GM10847 (cell line): ENCODE results near the gene PRDM1.

Source experiments
- POLR2A ChIP-seq: IDR thresholded peaks from 2 replicates; pipeline ENCODE4 v1.6.1; 2011; ENCODE audit not compliant: insufficient read length; ENCODE audit errors: extremely low read depth

PRDM1 gene

DNA sequence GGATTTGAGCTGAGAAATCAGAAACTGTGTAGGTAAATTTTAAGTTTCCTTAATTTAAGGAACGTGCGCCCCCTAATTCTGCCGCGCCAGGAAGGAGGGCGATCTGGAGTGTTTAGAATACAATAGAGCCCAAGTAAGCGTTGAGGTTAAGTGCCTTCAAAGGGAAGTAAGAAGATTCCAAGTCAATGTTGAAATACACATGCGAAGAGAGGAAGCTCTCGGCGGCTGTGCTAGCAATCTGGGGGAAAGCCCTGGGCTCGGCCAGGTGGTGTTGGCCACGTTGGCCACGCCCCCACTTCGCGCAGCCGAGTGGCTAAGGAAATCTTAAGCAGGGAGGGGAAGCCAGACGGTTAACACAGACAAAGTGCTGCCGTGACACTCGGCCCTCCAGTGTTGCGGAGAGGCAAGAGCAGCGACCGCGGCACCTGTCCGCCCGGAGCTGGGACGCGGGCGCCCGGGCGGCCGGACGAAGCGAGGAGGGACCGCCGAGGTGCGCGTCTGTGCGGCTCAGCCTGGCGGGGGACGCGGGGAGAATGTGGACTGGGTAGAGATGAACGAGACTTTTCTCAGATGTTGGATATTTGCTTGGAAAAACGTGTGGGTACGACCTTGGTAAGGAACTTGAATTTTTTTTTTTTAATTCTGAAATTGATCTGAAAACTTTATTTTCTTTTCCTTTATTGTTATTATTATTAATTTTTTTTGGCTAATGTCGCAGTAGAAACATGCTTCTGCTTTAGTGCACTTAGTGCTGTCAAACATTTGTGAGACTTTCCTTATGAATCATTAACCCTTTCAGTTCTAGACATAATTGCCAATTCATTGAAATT is at the start of gene PRDM1:
PRDM1 (plus strand) TSS at position 353 of the 830 bp plus-strand sequence; CDS start at position 571, 218 bp downstream.
- TF ChIP-seq POLR2A, result peak; percentile 86

GRCh38 chr6:106037060-106037459 is 49.1 kb upstream of the PRDM1 start:
- TF ChIP-seq POLR2A, result no peak

GRCh38 chr6:106039897-106040592 is 46.1 kb upstream of the PRDM1 start:
- no peak for TF ChIP-seq POLR2A

DNA sequence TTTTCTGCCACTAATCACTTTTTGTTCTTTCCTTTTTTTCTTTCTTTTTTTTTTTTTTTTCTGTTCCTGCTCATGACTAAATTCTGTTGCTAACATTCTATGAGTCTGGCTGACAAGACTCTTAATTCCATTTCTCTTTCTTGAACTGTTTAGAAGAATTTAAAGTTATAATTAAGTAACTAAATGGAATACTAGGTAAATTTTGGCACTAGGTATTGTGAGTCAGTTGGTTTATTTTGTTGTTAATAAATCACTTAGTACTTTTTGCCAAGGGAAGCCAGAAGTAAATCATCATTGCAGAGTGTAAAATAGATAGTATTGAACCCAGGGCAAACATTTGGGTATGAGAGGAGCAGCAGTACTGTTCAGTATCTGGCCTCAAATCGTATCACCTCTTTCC is 42.0 kb upstream of the PRDM1 start:
- TF ChIP-seq POLR2A, result no peak

- no peak for TF ChIP-seq POLR2A
Measured at GRCh38 chr6:106045077-106045476, 41.1 kb upstream of the PRDM1 start.

DNA sequence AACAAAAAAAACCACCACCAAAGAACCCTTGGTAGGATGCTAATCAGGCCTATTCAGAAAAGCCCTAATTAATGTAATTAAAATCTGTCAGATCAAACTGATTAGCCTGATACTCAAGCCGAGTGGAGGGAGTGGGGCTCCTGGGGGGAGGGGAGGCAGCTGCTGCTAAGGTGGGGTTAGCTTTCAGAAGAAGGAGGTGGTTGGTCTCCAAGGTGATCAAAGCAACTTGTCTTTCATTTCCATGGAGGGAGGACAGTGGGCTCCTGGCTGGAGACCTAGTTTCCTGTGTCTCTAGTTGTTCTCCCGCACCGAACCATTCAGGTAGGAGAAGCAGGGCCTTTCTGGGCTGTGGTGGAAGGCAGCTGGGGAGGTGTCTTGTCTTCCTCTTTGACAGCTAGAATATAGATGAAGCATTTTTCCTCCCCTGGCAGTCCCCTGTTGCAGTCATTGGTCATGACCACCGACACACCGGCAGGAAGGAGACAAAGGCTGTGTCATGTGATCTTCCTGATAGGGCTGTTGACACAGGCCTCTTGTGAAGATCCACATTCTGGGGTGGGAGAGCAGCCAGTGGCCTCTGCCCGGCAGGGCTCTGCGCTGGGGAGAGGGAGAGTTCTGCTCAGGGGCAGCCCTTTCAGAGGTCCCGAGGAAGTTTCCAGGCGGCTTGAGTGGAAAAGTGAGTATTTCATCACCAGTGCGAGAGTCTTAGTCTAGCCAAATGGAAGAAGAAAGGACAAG is 39.9 kb upstream of the PRDM1 start:
- no peak for TF ChIP-seq POLR2A

- TF ChIP-seq POLR2A, result no peak
Measured at GRCh38 chr6:106046854-106047200, 39.3 kb upstream of the PRDM1 start.

DNA sequence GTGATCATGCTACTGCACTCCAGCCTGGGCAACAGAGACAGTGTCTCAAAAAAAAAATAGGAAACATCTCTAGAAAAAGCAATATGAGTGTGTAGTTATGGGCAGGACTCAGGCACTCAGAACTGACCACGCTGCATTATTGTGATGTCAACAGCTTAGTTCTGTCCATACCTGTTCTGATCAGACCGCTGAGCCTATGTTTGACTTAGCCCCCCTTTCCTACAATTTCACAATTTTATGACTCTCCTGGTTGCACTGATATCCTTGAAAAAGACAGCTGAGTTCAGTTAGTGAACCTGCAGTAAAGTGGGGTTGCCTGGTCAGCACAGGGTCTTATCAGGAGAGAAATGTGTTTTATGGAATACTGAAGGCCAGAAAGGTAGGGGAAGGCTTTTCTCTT is 37.8 kb upstream of the PRDM1 start:
- no peak for TF ChIP-seq POLR2A

DNA sequence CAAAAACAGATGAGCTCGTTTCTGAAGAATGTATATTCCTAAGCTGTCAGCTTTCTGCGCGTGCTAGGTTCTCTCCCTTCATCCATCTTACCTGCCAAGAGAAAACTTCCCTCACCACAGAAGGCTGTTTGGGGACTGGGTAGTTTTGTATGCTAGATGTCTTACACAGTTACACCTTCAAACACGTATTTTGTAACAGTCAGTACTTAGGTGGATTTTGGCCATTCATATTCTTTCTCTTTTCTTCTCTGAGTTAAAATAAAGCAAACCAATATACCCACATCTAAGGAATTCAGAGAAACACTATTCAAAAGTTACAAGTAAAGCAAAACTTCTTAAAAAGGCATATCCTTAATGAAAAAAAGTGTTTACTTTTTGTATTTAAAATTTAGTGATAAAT is 35.6 kb upstream of the PRDM1 start:
- no peak for TF ChIP-seq POLR2A

DNA sequence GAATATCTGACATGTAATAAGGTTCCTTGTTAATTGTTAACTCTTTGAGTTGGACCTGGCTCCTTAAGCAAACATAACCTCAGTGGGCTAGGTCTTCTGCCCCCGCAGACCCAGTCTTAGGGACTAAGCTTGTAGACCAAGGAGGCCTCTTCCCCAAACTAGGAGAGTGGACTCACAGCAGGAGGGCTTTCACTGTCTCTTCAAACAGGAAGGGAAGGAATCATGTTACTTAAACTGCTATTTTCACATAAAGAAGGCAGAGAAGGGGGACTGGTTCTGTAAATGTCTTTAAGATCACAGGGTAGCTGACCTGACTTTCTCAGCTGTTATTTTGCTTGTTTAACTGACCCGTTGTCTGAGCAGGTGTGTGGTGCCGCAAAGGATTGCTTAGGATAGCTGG is 34.9 kb upstream of the PRDM1 start:
- no peak for TF ChIP-seq POLR2A

DNA sequence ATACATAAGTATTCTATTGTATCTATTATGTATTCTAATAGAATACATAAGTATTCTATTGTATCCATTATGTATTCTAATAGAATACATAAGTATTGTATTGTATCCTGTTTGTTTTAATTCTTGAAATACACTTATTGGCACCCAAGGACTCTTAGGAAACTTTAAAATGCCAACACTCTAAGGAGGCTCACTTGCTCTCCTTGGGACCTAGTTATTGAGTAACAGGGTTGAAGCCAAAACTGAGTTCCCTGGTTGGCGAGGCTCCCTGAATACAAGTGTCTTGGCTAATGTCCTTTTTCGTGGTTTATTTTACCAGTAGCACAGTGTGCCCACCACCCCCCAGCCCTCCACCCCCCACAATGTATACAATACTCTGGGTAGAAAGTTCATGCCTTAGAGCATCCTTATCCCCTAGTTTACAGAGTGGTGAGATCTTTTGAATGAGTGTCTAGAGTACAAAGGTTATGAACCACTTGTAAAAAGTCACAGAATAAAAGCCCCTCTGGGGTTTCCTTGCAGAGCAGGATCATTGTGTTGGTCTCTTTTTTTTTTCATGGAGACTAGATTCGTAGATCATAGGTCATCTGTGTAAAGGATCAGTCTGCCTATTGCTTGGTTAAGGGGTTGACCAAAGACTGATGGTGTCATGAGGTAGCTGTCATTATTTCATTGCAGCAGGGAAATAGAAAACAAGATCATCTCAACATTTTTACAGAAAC is 32.5 kb upstream of the PRDM1 start:
- TF ChIP-seq POLR2A, result no peak

- no peak for TF ChIP-seq POLR2A
Measured at GRCh38 chr6:106055489-106055888, 30.6 kb upstream of the PRDM1 start.

DNA sequence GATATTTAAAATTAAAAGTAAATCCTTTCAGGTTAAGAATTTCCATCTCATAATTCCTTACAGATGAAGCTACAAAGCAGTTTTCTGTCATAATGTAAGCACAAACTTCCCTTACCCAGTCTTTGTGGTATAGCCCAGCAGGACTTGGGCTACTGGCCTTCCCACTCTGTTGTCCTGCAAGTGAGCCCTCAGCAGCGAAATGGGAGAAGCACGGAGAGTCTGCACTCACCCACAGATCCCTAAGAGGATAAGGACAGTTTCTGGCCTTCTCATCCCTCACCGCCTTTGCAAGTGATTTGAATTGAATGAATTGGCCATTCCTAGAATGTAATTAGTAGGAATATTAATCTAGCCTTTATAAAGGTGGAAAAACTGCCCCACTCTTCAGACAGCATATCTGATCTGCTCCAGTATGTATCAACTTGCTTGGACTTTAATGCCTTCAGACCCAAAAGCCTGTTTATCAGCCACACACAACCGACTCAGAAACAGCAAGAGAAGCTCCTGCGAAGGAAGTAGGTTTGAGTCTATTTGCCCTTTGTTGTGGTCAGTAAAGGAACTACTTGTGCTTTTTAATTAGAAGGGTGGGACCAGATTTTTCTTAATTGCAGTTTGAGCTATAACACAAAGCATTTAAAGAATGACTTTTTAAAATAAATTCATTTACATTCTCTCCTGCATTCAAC is 29.9 kb upstream of the PRDM1 start:
- no peak for TF ChIP-seq POLR2A

GRCh38 chr6:106056746-106057390 is 29.3 kb upstream of the PRDM1 start:
- no peak for TF ChIP-seq POLR2A
